ENCODE data around the gene TXNDC11. TPM values are rescaled to one million over a fixed set of nuclear protein-coding genes. Genes with fewer than 3 reads are reported as not detected.
"Not testable (repeated sequence)": the region's sequence is repeated elsewhere in the genome, so short reads cannot be mapped to it uniquely, and the experiment has no call there.

TXNDC11 gene, protein sequence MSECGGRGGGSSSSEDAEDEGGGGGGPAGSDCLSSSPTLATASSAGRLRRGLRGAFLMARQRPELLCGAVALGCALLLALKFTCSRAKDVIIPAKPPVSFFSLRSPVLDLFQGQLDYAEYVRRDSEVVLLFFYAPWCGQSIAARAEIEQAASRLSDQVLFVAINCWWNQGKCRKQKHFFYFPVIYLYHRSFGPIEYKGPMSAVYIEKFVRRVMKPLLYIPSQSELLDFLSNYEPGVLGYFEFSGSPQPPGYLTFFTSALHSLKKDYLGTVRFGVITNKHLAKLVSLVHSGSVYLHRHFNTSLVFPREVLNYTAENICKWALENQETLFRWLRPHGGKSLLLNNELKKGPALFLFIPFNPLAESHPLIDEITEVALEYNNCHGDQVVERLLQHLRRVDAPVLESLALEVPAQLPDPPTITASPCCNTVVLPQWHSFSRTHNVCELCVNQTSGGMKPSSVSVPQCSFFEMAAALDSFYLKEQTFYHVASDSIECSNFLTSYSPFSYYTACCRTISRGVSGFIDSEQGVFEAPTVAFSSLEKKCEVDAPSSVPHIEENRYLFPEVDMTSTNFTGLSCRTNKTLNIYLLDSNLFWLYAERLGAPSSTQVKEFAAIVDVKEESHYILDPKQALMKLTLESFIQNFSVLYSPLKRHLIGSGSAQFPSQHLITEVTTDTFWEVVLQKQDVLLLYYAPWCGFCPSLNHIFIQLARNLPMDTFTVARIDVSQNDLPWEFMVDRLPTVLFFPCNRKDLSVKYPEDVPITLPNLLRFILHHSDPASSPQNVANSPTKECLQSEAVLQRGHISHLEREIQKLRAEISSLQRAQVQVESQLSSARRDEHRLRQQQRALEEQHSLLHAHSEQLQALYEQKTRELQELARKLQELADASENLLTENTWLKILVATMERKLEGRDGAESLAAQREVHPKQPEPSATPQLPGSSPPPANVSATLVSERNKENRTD
- 31.7 TPM for polyA plus RNA-seq (2012; ENCODE audit: low read depth, missing spikeins)

DNA sequence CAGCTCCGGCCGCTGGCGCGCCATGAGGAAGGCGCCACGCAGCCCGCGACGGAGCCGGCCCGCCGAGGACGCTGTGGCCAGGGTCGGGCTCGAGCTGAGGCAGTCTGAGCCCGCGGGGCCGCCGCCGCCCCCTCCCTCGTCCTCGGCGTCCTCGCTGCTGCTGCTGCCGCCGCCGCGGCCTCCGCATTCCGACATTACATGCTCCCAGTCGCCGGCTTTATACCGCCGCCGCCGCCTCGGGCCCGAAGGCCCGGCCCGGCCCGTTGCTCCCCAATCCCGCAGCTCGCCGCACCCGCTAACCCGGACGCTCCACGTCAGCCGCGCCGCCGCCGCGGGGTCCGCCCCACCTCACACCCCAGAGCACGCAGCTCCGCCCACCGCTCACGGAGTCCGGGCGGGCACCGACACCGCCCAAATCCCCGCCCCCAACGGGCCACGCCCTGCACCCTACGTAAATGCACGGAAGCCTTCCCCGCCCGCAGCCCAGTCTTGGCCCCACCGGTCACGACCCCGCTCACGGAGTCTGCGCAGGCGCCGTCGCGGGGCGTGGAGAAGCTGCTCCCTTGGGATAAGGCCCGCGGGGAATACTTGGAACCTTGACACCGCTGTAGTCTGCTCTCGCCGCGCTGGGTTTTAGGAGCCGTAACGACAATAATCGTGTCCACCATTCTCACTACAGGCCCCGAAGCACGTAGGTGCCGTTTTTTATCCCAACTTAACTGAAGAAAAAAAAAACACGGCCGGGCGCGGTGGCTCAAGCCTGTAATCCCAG lies at the start of gene TXNDC11:
Gene TXNDC11, minus strand, starts transcription at position 322 of the 772 bp plus-strand sequence. Its CDS starts 127 bp downstream, at position 195.
- FAIRE-seq (peak; percentile 98), DNase-seq (ENCODE audit: insufficient read length, low spot score) (peak; percentile 85)
- peak; percentile 13 for TF ChIP-seq POU2F2 (IDR thresholded peaks at IDR 0.05; ENCODE audit: low read depth, low read length)
- no peak for TF ChIP-seq SPI1 (IDR thresholded peaks at IDR 0.05; ENCODE audit: low read depth, low read length)
- peak; percentile 37 for TF ChIP-seq PAX5 (IDR thresholded peaks at IDR 0.05; ENCODE audit: insufficient read depth, low read length, severe bottlenecking)
- TF ChIP-seq POLR2AphosphoS5 (IDR thresholded peaks at IDR 0.05; ENCODE audit: low read depth, low read length), result peak; percentile 84
- peak; percentile 86 for TF ChIP-seq POLR2A (IDR thresholded peaks at IDR 0.05; ENCODE audit: low read depth, low read length)
- TF ChIP-seq TAF1 (IDR thresholded peaks at IDR 0.05; ENCODE audit: low read depth, low read length), result peak; percentile 51; the same call in 1 of the 2 replicates

GRCh38 chr16:11791144-11791828 lies 48.6 kb upstream of the TXNDC11 start:
- TF ChIP-seq TAF1 (IDR thresholded peaks at IDR 0.05; ENCODE audit: low read depth, low read length), result no peak
- no peak for TF ChIP-seq POU2F2 (IDR thresholded peaks at IDR 0.05; ENCODE audit: low read depth, low read length)
- TF ChIP-seq SPI1 (IDR thresholded peaks at IDR 0.05; ENCODE audit: low read depth, low read length), result no peak
- TF ChIP-seq POLR2A (IDR thresholded peaks at IDR 0.05; ENCODE audit: low read depth, low read length), result no peak
- TF ChIP-seq POLR2AphosphoS5 (IDR thresholded peaks at IDR 0.05; ENCODE audit: low read depth, low read length), result no peak
- no peak for TF ChIP-seq PAX5 (IDR thresholded peaks at IDR 0.05; ENCODE audit: insufficient read depth, low read length, severe bottlenecking)
- FAIRE-seq (no peak), DNase-seq (ENCODE audit: insufficient read length, low spot score) (no peak)

GRCh38 chr16:11788914-11789313 lies 46.3 kb upstream of the TXNDC11 start:
- TF ChIP-seq POLR2AphosphoS5 (IDR thresholded peaks at IDR 0.05; ENCODE audit: low read depth, low read length) (no peak), TAF1 (IDR thresholded peaks at IDR 0.05; ENCODE audit: low read depth, low read length) (no peak), SPI1 (IDR thresholded peaks at IDR 0.05; ENCODE audit: low read depth, low read length) (no peak), PAX5 (IDR thresholded peaks at IDR 0.05; ENCODE audit: insufficient read depth, low read length, severe bottlenecking) (no peak), POLR2A (IDR thresholded peaks at IDR 0.05; ENCODE audit: low read depth, low read length) (no peak), POU2F2 (IDR thresholded peaks at IDR 0.05; ENCODE audit: low read depth, low read length) (no peak)
- FAIRE-seq (no peak), DNase-seq (ENCODE audit: insufficient read length, low spot score) (no peak)

- not testable (repeated sequence) for FAIRE-seq; DNase-seq (ENCODE audit: insufficient read length, low spot score)
These were observed 42.4 kb upstream of the TXNDC11 start for GRCh38 chr16:11784980-11785599.

GRCh38 chr16:11784381-11784780 lies 41.7 kb upstream of the TXNDC11 start:
- not testable (repeated sequence) for DNase-seq (ENCODE audit: insufficient read length, low spot score); FAIRE-seq

DNA sequence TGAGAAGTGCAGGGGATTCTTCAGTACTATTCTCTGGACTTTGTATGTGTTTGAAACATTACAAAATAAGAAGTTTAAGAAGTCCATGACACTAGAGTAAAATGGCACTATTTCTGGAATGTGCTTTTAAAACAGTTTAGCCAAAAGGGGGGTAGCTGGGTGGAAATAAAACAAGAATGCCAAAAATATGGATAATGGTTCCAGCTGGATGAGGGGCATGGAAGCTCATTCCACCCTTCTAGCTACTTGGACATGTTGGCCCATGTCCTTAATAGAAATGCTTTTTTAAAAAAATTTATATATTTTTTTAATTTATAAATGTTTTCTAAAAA lies 41.3 kb upstream of the TXNDC11 start:
- FAIRE-seq, result no peak

DNA sequence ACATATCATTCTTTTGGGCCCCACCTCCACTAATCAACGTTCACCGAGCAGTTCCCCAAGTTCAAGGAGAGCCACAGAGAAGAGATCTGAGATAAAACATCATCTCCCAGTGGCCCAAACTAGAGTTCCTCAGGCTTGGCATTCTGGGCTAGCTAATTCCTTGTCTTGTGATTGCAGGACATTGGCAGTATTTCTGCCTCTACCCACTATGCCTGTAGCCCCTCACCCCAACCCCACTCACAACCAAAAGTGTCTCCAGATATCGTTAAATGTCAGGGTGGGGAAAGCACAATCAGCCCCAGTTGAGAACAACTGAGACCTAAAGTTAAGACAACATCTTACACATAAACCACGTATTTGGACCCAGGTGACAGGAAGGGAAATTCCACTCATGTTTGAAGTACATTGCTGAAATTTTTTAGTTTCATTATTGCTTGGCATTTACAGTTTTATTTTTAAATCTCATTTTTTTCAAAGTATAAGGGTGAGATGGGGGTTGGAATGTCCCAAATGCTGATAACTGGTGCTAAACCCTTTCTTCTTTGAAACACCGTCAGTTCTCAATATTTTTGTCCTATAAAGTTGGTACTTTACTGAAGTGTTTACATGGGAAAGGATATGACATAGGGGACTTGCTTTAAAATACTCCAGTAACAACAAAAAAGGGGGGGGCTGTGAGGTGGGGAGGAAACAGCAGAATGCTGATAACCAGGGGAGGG lies 40.8 kb upstream of the TXNDC11 start:
- peak; percentile 57 for FAIRE-seq
- TF ChIP-seq TAF1 (IDR thresholded peaks at IDR 0.05; ENCODE audit: low read depth, low read length) (no peak; the same call in 1 of the 2 replicates), POU2F2 (IDR thresholded peaks at IDR 0.05; ENCODE audit: low read depth, low read length) (peak; percentile 57; the same call in 1 of the 2 replicates), SPI1 (IDR thresholded peaks at IDR 0.05; ENCODE audit: low read depth, low read length) (no peak), POLR2A (IDR thresholded peaks at IDR 0.05; ENCODE audit: low read depth, low read length) (peak; percentile 82), POLR2AphosphoS5 (IDR thresholded peaks at IDR 0.05; ENCODE audit: low read depth, low read length) (peak; percentile 58; the same call in 1 of the 2 replicates), PAX5 (IDR thresholded peaks at IDR 0.05; ENCODE audit: insufficient read depth, low read length, severe bottlenecking) (no peak)
- DNase-seq (ENCODE audit: insufficient read length, low spot score), result no peak

More for the DNA sequence above, 41.3 kb upstream of the TXNDC11 start:
- DNase-seq (ENCODE audit: insufficient read length, low spot score), result no peak
- no peak for TF ChIP-seq SPI1 (IDR thresholded peaks at IDR 0.05; ENCODE audit: low read depth, low read length)
- no peak for TF ChIP-seq POLR2AphosphoS5 (IDR thresholded peaks at IDR 0.05; ENCODE audit: low read depth, low read length)
- TF ChIP-seq POU2F2 (IDR thresholded peaks at IDR 0.05; ENCODE audit: low read depth, low read length), result no peak

- FAIRE-seq (peak; percentile 56), DNase-seq (ENCODE audit: insufficient read length, low spot score) (no peak)
- TF ChIP-seq PAX5 (IDR thresholded peaks at IDR 0.05; ENCODE audit: insufficient read depth, low read length, severe bottlenecking), result no peak
- TF ChIP-seq SPI1 (IDR thresholded peaks at IDR 0.05; ENCODE audit: low read depth, low read length), result no peak
- peak; percentile 60; the same call in 1 of the 2 replicates for TF ChIP-seq POLR2A (IDR thresholded peaks at IDR 0.05; ENCODE audit: low read depth, low read length)
- TF ChIP-seq TAF1 (IDR thresholded peaks at IDR 0.05; ENCODE audit: low read depth, low read length), result peak; percentile 48; the same call in 1 of the 2 replicates
- TF ChIP-seq POLR2AphosphoS5 (IDR thresholded peaks at IDR 0.05; ENCODE audit: low read depth, low read length), result peak; percentile 49; the same call in 1 of the 2 replicates
- TF ChIP-seq POU2F2 (IDR thresholded peaks at IDR 0.05; ENCODE audit: low read depth, low read length), result no peak
These were observed 39.1 kb upstream of the TXNDC11 start for GRCh38 chr16:11781773-11782172.

All from GM12891 (cell line).